HepG2 (cell line): Measurements from ENCODE around the gene BAZ2A. TPM values are rescaled to one million over a fixed set of nuclear protein-coding genes. Genes with fewer than 3 reads are reported as not detected.

Experiments used
- ARID2 ChIP-seq: sonication (generic); formaldehyde crosslinking; IDR thresholded peaks from 2 replicates; pipeline ENCODE4 v1.8.1; 2022; ENCODE audit warnings: mild to moderate bottlenecking, missing genetic modification reagents, borderline replicate concordance
- CAMTA2 ChIP-seq: sonication (generic); formaldehyde crosslinking; IDR thresholded peaks from 2 replicates; pipeline ENCODE4 v1.4.0; 2020; ENCODE audit warnings: mild to moderate bottlenecking, missing genetic modification reagents, borderline replicate concordance
- CHCHD3 ChIP-seq: sonication (generic); formaldehyde crosslinking; IDR thresholded peaks from 2 replicates; pipeline ENCODE4 v1.8.0; 2022; ENCODE audit warnings: mild to moderate bottlenecking, missing genetic modification reagents, moderate library complexity
- FOXA1 ChIP-seq, 2 experiments: fragments of 450-650 bp in 1 of 2; sonication (generic) in 1 of 2; formaldehyde crosslinking in 1 of 2; IDR thresholded peaks; 2 replicates each; pipeline versions ENCODE4 v1.4.0 to v1.6.1; 2016 to 2020; ENCODE audit warnings: missing genetic modification reagents in 1 of 2
- GATA4 ChIP-seq: sonication (generic); IDR thresholded peaks from 2 replicates; pipeline ENCODE4 v1.6.1; 2016; ENCODE audit warnings: antibody characterized with exemption, low read depth, borderline replicate concordance
- IRF2 ChIP-seq: IDR thresholded peaks from 2 replicates; pipeline ENCODE4 v1.6.1; 2018; ENCODE audit warnings: missing genetic modification reagents, missing compliant biosample characterization
- KAT8 ChIP-seq: IDR thresholded peaks from 2 replicates; pipeline ENCODE4 v1.6.1; 2016; ENCODE audit warnings: missing genetic modification reagents, missing compliant biosample characterization
- KLF12 ChIP-seq: sonication (generic); formaldehyde crosslinking; IDR thresholded peaks from 2 replicates; pipeline ENCODE4 v1.4.0; 2020; ENCODE audit warnings: missing genetic modification reagents, borderline replicate concordance
- KLF13 ChIP-seq: sonication (generic); formaldehyde crosslinking; IDR thresholded peaks from 2 replicates; pipeline ENCODE4 v1.4.0; 2020; ENCODE audit warnings: mild to moderate bottlenecking, missing genetic modification reagents
- MED1 ChIP-seq: sonication (generic); formaldehyde crosslinking; IDR thresholded peaks from 2 replicates; pipeline ENCODE4 v1.4.0; 2020; ENCODE audit warnings: missing genetic modification reagents
- MTERF4 ChIP-seq: sonication (generic); formaldehyde crosslinking; IDR thresholded peaks from 2 replicates; pipeline ENCODE4 v1.8.0; 2023; ENCODE audit warnings: mild to moderate bottlenecking, missing genetic modification reagents
- NCOA5 ChIP-seq: sonication (generic); formaldehyde crosslinking; IDR thresholded peaks from 2 replicates; pipeline ENCODE4 v1.4.0; 2020; ENCODE audit warnings: missing genetic modification reagents
- PAX8 ChIP-seq: sonication (generic); formaldehyde crosslinking; IDR thresholded peaks from 2 replicates; pipeline ENCODE4 v1.8.0; 2022; ENCODE audit warnings: mild to moderate bottlenecking, missing genetic modification reagents, borderline replicate concordance
- POGK ChIP-seq: sonication (generic); formaldehyde crosslinking; conservative IDR thresholded peaks from 2 replicates; pipeline ENCODE4 v1.8.0; 2022; ENCODE audit warnings: mild to moderate bottlenecking, moderate library complexity, missing genetic modification reagents
- RARA ChIP-seq: IDR thresholded peaks from 2 replicates; pipeline ENCODE4 v1.6.1; 2016; ENCODE audit warnings: missing genetic modification reagents, missing compliant biosample characterization
- SALL2 ChIP-seq: sonication (generic); formaldehyde crosslinking; IDR thresholded peaks from 2 replicates; pipeline ENCODE4 v1.8.1; 2023; ENCODE audit warnings: mild to moderate bottlenecking, missing genetic modification reagents, inconsistent platforms
- SMAD1 ChIP-seq: sonication (generic); formaldehyde crosslinking; IDR thresholded peaks from 2 replicates; pipeline ENCODE4 v1.4.0; 2020; ENCODE audit warnings: missing genetic modification reagents, low read depth, mild to moderate bottlenecking, borderline replicate concordance
- SOX13 ChIP-seq, 3 experiments: fragments of 450-650 bp in 1 of 3; sonication (generic) in 1 of 3; formaldehyde crosslinking in 1 of 3; IDR thresholded peaks in 2 of 3; conservative IDR thresholded peaks in 1 of 3; 2 replicates each; pipeline versions ENCODE4 v1.5.0 to v1.6.1; 2016 to 2020; ENCODE audit warnings: antibody characterized with exemption in 1 of 3, mild to moderate bottlenecking in 1 of 3, missing compliant biosample characterization in 1 of 3, missing genetic modification reagents in 1 of 3, moderate library complexity in 1 of 3
- WIZ ChIP-seq: sonication (generic); formaldehyde crosslinking; IDR thresholded peaks from 2 replicates; pipeline ENCODE4 v1.5.1; 2020; ENCODE audit warnings: mild to moderate bottlenecking, missing genetic modification reagents
- ZNF136 ChIP-seq: sonication (generic); formaldehyde crosslinking; IDR thresholded peaks from 2 replicates; pipeline ENCODE4 v1.8.1; 2022; ENCODE audit warnings: low read depth, mild to moderate bottlenecking, moderate library complexity, missing genetic modification reagents
- ZNF550 ChIP-seq: sonication (generic); formaldehyde crosslinking; IDR thresholded peaks from 2 replicates; pipeline ENCODE4 v1.4.0; 2020; ENCODE audit warnings: mild to moderate bottlenecking, missing genetic modification reagents, borderline replicate concordance
- ZNF564 ChIP-seq: sonication (generic); formaldehyde crosslinking; IDR thresholded peaks from 2 replicates; pipeline ENCODE4 v1.8.1; 2023; ENCODE audit warnings: mild to moderate bottlenecking, missing genetic modification reagents
- polyA plus RNA-seq, 8 experiments: library from polyadenylated mRNA; depleted of rRNA in 3 of 8; stranded (reverse) in 7 of 8; unstranded in 1 of 8; fragments of >200 nt; fragmentation: Illumina TruSeq in 4 of 8; extraction: Trizol in 4 of 8; gene quantifications; 2 replicates each; pipeline versions ENCODE4 v1.2.1 to v1.2.3, GENCODE V29; 2011 to 2016; ENCODE audit warnings: low read depth in 4 of 8, missing spikeins in 1 of 8, mixed read lengths in 1 of 8; ENCODE audit not compliant: insufficient read depth in 1 of 8
- total RNA-seq, 5 experiments: library from RNA; depleted of rRNA; stranded (reverse); fragments of >200 nt; fragmentation: Illumina TruSeq; extraction: Trizol; gene quantifications; 2 replicates each; pipeline ENCODE4 v1.2.3, GENCODE V29; 2016; ENCODE audit warnings: low read depth in 1 of 5
- TF ChIP-seq, protein P1 (sequence below): sonication (generic); formaldehyde crosslinking; IDR thresholded peaks from 2 replicates; pipeline ENCODE4 v1.9.0; 2022; ENCODE audit warnings: low read depth, missing genetic modification reagents

BAZ2A gene
- total and polyA plus RNA-seq, 2 of the 13 experiments (the other 11 are each of a cell fraction or from before 2014, with no cell fraction given), result 21.8 to 73.5 TPM

GRCh38 chr12:56635806-56636674 is 5.9 kb upstream of the BAZ2A start (continued):
- peak; percentile 45; the same call in 1 of the 2 replicates for TF ChIP-seq POGK
- TF ChIP-seq GATA4, result 0 out of 2 replicates have a peak, but pooled peaks have one; percentile 3
- TF ChIP-seq, protein P1, sequence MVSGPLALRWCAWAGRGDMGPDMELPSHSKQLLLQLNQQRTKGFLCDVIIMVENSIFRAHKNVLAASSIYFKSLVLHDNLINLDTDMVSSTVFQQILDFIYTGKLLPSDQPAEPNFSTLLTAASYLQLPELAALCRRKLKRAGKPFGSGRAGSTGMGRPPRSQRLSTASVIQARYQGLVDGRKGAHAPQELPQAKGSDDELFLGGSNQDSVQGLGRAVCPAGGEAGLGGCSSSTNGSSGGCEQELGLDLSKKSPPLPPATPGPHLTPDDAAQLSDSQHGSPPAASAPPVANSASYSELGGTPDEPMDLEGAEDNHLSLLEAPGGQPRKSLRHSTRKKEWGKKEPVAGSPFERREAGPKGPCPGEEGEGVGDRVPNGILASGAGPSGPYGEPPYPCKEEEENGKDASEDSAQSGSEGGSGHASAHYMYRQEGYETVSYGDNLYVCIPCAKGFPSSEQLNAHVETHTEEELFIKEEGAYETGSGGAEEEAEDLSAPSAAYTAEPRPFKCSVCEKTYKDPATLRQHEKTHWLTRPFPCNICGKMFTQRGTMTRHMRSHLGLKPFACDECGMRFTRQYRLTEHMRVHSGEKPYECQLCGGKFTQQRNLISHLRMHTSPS (CRISPR knock-in tag), result peak; percentile 25; the same call in 1 of the 2 replicates
- TF ChIP-seq SOX13 (IDR thresholded peaks at IDR 0.05), result no peak
- no peak for TF ChIP-seq SOX13 (CRISPR knock-in tag; conservative IDR thresholded peaks at IDR 0.05 in 1 of 2, IDR thresholded peaks at IDR 0.05 in 1 of 2)
- TF ChIP-seq SALL2, result peak; percentile 34; the same call in 1 of the 2 replicates
- TF ChIP-seq SMAD1 (CRISPR knock-in tag), result no peak
- peak; percentile 32; the same call in 1 of the 2 replicates for TF ChIP-seq KAT8 (CRISPR knock-in tag)
- TF ChIP-seq ZNF564, result 0 out of 2 replicates have a peak, but pooled peaks have one; percentile 27
- TF ChIP-seq WIZ, result no peak
- TF ChIP-seq PAX8 (CRISPR knock-in tag), result no peak
- TF ChIP-seq ZNF550 (CRISPR knock-in tag), result no peak
- no peak for TF ChIP-seq FOXA1 (IDR thresholded peaks at IDR 0.05)
- TF ChIP-seq FOXA1 (CRISPR knock-in tag; IDR thresholded peaks at IDR 0.05), result 0 out of 2 replicates have a peak, but pooled peaks have one; percentile 13
- no peak for TF ChIP-seq NCOA5 (CRISPR knock-in tag)
- peak; percentile 65; the same call in 1 of the 2 replicates for TF ChIP-seq ZNF136
- TF ChIP-seq ARID2, result no peak
- TF ChIP-seq MTERF4 (CRISPR knock-in tag), result no peak
- TF ChIP-seq MED1 (CRISPR knock-in tag), result peak; percentile 42
- peak; percentile 67; the same call in 1 of the 2 replicates for TF ChIP-seq KLF13
- TF ChIP-seq KLF12 (CRISPR knock-in tag), result peak; percentile 19
- TF ChIP-seq IRF2 (CRISPR knock-in tag), result no peak
- TF ChIP-seq CHCHD3 (CRISPR knock-in tag), result no peak
- TF ChIP-seq CAMTA2 (CRISPR knock-in tag), result no peak
- no peak for TF ChIP-seq RARA
